HEK293 (cell line): ENCODE data around the gene PHOX2B.

ENCODE experiments used
- CTCF ChIA-PET: fragments of 350-600 bp; formaldehyde crosslinking; extraction: SDS; loops from one replicate; lab custom pipeline; 2021; ENCODE audit warnings: antibody characterized with exemption; lab: Yijun Ruan, JAX
- POLR2A ChIA-PET: fragments of 300-600 bp; formaldehyde crosslinking; extraction: SDS; loops from one replicate; lab custom pipeline; 2020; ENCODE audit warnings: antibody characterized with exemption, inconsistent platforms; lab: Yijun Ruan, JAX
- H3K27ac ChIP-seq: fragments of 200-500 bp; sonication (Bioruptor generic); 2 replicates; pipeline ENCODE4 v1.5.1; 2014; ENCODE audit warnings: low read depth, low read length, control low read depth, inconsistent platforms; ENCODE audit errors: extremely low read depth
- H3K36me3 ChIP-seq, 2 experiments: fragments of 200-500 bp in 1 of 2; sonication (Bioruptor generic) in 1 of 2; 1 replicate in 1 of 2; 2 replicates in 1 of 2; pipeline ENCODE4 v1.5.1; 2014 to 2017; ENCODE audit warnings: inconsistent platforms in 2 of 2, low read length in 2 of 2; ENCODE audit not compliant: control insufficient read depth in 2 of 2, insufficient read depth in 1 of 2
- H3K4me1 ChIP-seq: fragments of 200-500 bp; sonication (Bioruptor generic); 2 replicates; pipeline ENCODE4 v1.5.1; 2014; ENCODE audit warnings: mild to moderate bottlenecking, low read length, inconsistent platforms; ENCODE audit not compliant: control insufficient read depth, insufficient read depth
- H3K4me3 ChIP-seq: 2 replicates; pipeline ENCODE4 v1.5.1; 2011; ENCODE audit warnings: low read depth, mild to moderate bottlenecking, control low read depth, low read length, moderate library complexity
- H3K9me3 ChIP-seq: fragments of 200-500 bp; sonication (Bioruptor generic); 2 replicates; pipeline ENCODE4 v1.5.1; 2014; ENCODE audit warnings: low read depth, low read length, inconsistent platforms; ENCODE audit not compliant: control insufficient read depth, insufficient read depth
- GLIS1 ChIP-seq: fragments of 450-650 bp; formaldehyde crosslinking; IDR thresholded peaks from 2 replicates; pipeline ENCODE4 v1.5.1; 2016; ENCODE audit warnings: missing biosample characterization, missing genetic modification characterization
- HOXD13 ChIP-seq: sonication (generic); formaldehyde crosslinking; IDR thresholded peaks from 2 replicates; pipeline ENCODE4 v1.8.0; 2022; ENCODE audit warnings: missing genetic modification reagents, borderline replicate concordance
- KLF9 ChIP-seq: fragments of 450-650 bp; formaldehyde crosslinking; IDR thresholded peaks from 2 replicates; pipeline ENCODE4 v1.5.1; 2016; ENCODE audit warnings: missing biosample characterization, missing genetic modification characterization, low read depth
- REPIN1 ChIP-seq: fragments of 450-650 bp; formaldehyde crosslinking; IDR thresholded peaks from 2 replicates; pipeline ENCODE4 v1.5.1; 2017; ENCODE audit warnings: missing biosample characterization, missing genetic modification characterization, low read depth
- SETDB1 ChIP-seq: IDR thresholded peaks from one replicate; pipeline ENCODE4 v1.6.1; 2017; ENCODE audit warnings: mild to moderate bottlenecking, low read length, moderate library complexity, mixed read lengths; ENCODE audit not compliant: insufficient read length
- WT1 ChIP-seq: fragments of 450-650 bp; formaldehyde crosslinking; IDR thresholded peaks from 2 replicates; pipeline ENCODE4 v1.5.1; 2016; ENCODE audit warnings: missing biosample characterization, missing genetic modification characterization
- ZNF274 ChIP-seq, 2 experiments: fragments of 200-500 bp in 1 of 2; fragments of 450-650 bp in 1 of 2; sonication (Bioruptor generic) in 1 of 2; formaldehyde crosslinking in 1 of 2; IDR thresholded peaks; 2 replicates each; pipeline versions ENCODE4 v1.5.1 to v1.6.1; 2014 to 2016; ENCODE audit warnings: borderline replicate concordance in 1 of 2, inconsistent platforms in 1 of 2, low read length in 1 of 2, missing biosample characterization in 1 of 2, missing genetic modification characterization in 1 of 2
- ZNF350 ChIP-seq: fragments of 450-650 bp; formaldehyde crosslinking; IDR thresholded peaks from 2 replicates; pipeline ENCODE4 v1.5.0; 2017; ENCODE audit warnings: missing biosample characterization, mild to moderate bottlenecking, missing genetic modification characterization
- ZNF423 ChIP-seq: fragments of 450-650 bp; formaldehyde crosslinking; IDR thresholded peaks from 2 replicates; pipeline ENCODE4 v1.5.1; 2016; ENCODE audit warnings: missing biosample characterization, missing genetic modification characterization
- ZNF610 ChIP-seq: fragments of 450-650 bp; formaldehyde crosslinking; IDR thresholded peaks from 2 replicates; pipeline ENCODE4 v1.5.1; 2016; ENCODE audit warnings: missing biosample characterization, missing genetic modification characterization, borderline replicate concordance
- ZNF707 ChIP-seq: fragments of 450-650 bp; formaldehyde crosslinking; IDR thresholded peaks from 2 replicates; pipeline ENCODE4 v1.5.1; 2016; ENCODE audit warnings: missing biosample characterization, missing genetic modification characterization
- ZNF791 ChIP-seq: fragments of 450-650 bp; formaldehyde crosslinking; IDR thresholded peaks from 2 replicates; pipeline ENCODE4 v1.5.1; 2016; ENCODE audit warnings: missing biosample characterization, missing genetic modification characterization
- ZNF792 ChIP-seq: fragments of 450-650 bp; formaldehyde crosslinking; IDR thresholded peaks from 2 replicates; pipeline ENCODE4 v1.5.1; 2016; ENCODE audit warnings: missing biosample characterization, missing genetic modification characterization
- ZXDB ChIP-seq: fragments of 450-650 bp; formaldehyde crosslinking; IDR thresholded peaks from 2 replicates; pipeline ENCODE4 v1.5.1; 2016; ENCODE audit warnings: missing biosample characterization, missing genetic modification characterization
- TF ChIP-seq, protein P1 (sequence below): fragments of 450-650 bp; formaldehyde crosslinking; IDR thresholded peaks from 2 replicates; pipeline ENCODE4 v1.5.1; 2017; ENCODE audit warnings: missing biosample characterization, missing genetic modification characterization
- TF ChIP-seq, protein P2 (sequence below): fragments of 450-650 bp; formaldehyde crosslinking; IDR thresholded peaks from 2 replicates; pipeline ENCODE4 v1.5.1; 2016; ENCODE audit warnings: missing biosample characterization, missing genetic modification characterization, borderline replicate concordance
- TF ChIP-seq, protein P3 (sequence below): fragments of 450-650 bp; formaldehyde crosslinking; IDR thresholded peaks from 2 replicates; pipeline ENCODE4 v1.5.1; 2016; ENCODE audit warnings: missing biosample characterization, missing genetic modification characterization
- TF ChIP-seq, protein P4 (sequence below): fragments of 450-650 bp; IDR thresholded peaks from 2 replicates; pipeline ENCODE4 v1.5.1; 2018; ENCODE audit warnings: missing biosample characterization, missing genetic modification characterization

Gene PHOX2B

DNA sequence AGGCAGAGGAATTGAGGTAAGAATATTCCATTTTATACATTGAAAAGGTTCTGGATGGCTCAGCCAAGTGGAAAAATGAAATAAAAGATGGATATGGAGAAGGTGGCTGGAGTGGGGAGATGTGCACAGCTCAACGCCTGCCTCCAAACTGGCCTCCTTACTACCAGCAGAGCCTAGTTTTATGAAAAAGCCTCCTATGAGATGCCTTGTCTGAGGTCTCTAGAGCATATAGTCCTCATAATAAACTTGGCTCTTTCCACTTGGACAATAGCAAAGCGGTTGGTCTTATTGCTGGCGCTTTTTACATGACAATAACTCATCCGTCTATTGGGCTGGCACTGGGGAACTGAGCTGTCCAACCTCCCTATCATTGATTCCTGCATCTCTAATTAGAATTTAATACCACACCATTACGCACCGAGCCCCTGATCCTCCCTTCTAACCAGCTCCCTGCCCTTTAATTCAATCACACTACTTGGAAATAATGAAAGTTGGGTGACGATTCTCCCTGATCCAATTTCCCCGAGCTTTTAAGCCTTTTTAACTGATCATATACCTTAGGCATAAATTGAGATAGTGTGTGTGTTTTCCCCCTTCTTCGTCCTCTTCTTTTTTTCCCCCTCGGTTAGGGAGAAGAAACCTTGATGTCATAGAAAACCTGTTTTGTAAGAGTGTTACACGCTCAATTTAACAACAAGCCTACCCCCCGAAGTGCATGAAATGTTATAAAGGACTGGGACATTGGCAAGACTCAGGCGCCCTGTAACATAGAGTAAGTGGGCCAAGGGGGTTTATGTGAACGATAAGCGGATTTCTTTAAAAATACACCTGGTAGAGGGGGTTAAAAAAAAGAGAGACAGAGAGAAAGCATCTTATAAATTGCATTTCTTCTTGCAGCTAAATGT is at the start of gene PHOX2B:
PHOX2B (minus strand) TSS at position 155 of the 905 bp plus-strand sequence; CDS start at position 40, 115 bp downstream.
- TF ChIP-seq ZNF792 (tag by site-specific recombination) (no peak), WT1 (tag by site-specific recombination) (peak; percentile 98), KLF9 (tag by site-specific recombination) (no peak), HOXD13 (CRISPR knock-in tag) (no peak), GLIS1 (tag by site-specific recombination) (peak; percentile 44), ZNF274 (IDR thresholded peaks at IDR 0.05; ENCODE audit: low read length) (no peak), ZNF274 (tag by site-specific recombination; IDR thresholded peaks at IDR 0.05; ENCODE audit: borderline replicate concordance) (no peak), SETDB1 (no peak), ZNF350 (tag by site-specific recombination) (no peak), ZNF791 (tag by site-specific recombination) (no peak), REPIN1 (tag by site-specific recombination) (no peak), ZNF423 (no peak)
- TF ChIP-seq, protein P1, sequence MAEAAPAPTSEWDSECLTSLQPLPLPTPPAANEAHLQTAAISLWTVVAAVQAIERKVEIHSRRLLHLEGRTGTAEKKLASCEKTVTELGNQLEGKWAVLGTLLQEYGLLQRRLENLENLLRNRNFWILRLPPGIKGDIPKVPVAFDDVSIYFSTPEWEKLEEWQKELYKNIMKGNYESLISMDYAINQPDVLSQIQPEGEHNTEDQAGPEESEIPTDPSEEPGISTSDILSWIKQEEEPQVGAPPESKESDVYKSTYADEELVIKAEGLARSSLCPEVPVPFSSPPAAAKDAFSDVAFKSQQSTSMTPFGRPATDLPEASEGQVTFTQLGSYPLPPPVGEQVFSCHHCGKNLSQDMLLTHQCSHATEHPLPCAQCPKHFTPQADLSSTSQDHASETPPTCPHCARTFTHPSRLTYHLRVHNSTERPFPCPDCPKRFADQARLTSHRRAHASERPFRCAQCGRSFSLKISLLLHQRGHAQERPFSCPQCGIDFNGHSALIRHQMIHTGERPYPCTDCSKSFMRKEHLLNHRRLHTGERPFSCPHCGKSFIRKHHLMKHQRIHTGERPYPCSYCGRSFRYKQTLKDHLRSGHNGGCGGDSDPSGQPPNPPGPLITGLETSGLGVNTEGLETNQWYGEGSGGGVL (tag by site-specific recombination) = no peak
- TF ChIP-seq, protein P2, sequence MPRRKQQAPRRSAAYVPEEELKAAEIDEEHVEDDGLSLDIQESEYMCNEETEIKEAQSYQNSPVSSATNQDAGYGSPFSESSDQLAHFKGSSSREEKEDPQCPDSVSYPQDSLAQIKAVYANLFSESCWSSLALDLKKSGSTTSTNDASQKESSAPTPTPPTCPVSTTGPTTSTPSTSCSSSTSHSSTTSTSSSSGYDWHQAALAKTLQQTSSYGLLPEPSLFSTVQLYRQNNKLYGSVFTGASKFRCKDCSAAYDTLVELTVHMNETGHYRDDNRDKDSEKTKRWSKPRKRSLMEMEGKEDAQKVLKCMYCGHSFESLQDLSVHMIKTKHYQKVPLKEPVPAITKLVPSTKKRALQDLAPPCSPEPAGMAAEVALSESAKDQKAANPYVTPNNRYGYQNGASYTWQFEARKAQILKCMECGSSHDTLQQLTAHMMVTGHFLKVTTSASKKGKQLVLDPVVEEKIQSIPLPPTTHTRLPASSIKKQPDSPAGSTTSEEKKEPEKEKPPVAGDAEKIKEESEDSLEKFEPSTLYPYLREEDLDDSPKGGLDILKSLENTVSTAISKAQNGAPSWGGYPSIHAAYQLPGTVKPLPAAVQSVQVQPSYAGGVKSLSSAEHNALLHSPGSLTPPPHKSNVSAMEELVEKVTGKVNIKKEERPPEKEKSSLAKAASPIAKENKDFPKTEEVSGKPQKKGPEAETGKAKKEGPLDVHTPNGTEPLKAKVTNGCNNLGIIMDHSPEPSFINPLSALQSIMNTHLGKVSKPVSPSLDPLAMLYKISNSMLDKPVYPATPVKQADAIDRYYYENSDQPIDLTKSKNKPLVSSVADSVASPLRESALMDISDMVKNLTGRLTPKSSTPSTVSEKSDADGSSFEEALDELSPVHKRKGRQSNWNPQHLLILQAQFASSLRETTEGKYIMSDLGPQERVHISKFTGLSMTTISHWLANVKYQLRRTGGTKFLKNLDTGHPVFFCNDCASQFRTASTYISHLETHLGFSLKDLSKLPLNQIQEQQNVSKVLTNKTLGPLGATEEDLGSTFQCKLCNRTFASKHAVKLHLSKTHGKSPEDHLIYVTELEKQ (tag by site-specific recombination) = no peak
- TF ChIP-seq, protein P3, sequence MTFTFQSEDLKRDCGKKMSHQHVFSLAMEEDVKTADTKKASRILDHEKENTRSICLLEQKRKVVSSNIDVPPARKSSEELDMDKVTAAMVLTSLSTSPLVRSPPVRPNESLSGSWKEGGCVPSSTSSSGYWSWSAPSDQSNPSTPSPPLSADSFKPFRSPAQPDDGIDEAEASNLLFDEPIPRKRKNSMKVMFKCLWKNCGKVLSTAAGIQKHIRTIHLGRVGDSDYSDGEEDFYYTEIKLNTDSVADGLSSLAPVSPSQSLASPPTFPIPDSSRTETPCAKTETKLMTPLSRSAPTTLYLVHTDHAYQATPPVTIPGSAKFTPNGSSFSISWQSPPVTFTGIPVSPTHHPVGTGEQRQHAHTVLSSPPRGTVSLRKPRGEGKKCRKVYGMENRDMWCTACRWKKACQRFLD = no peak
- TF ChIP-seq, protein P4, sequence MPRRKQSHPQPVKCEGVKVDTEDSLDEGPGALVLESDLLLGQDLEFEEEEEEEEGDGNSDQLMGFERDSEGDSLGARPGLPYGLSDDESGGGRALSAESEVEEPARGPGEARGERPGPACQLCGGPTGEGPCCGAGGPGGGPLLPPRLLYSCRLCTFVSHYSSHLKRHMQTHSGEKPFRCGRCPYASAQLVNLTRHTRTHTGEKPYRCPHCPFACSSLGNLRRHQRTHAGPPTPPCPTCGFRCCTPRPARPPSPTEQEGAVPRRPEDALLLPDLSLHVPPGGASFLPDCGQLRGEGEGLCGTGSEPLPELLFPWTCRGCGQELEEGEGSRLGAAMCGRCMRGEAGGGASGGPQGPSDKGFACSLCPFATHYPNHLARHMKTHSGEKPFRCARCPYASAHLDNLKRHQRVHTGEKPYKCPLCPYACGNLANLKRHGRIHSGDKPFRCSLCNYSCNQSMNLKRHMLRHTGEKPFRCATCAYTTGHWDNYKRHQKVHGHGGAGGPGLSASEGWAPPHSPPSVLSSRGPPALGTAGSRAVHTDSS (tag by site-specific recombination) = no peak
- no peaks in the 10 kb centered on the region for H3K9me3 ChIP-seq
- POLR2A ChIA-PET = no interaction called here
- no peaks in the 10 kb centered on the region for H3K4me1 ChIP-seq
- H3K36me3 ChIP-seq = no peaks in the 10 kb centered on the region
- no peak within 1 kb of the TSS for H3K27ac ChIP-seq
- H3K4me3 ChIP-seq = no peak within 1 kb of the TSS
- CTCF ChIA-PET = no interaction called here

DNA sequence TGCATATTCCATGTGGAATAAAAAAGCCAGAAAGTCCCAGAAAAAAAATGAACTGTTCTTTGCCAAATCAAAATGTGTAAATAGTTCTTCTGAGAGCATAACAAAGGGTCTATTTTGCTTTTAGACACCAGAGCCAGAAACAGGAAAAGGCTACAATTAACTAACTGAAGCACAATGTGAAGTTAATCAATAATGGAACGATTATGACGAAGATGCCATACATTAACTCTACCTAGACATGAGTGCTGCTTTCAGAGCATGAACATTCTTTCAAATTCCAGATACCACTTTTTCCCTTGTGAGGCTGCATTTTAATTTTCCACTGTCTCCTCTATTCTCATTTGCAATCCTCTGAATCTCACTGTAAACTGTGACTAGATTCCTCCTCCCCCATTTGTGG is 48.7 kb upstream of the PHOX2B start:
- ChIA-PET CTCF (no interaction called here), POLR2A (no interaction called here)
- no peak overlapping the region for H3K4me3 ChIP-seq
- no peaks in the 10 kb centered on the region for H3K36me3 ChIP-seq
- H3K4me1 ChIP-seq = no peaks in the 10 kb centered on the region
- TF ChIP-seq ZNF610 (tag by site-specific recombination) (no peak), ZXDB (tag by site-specific recombination) (no peak), ZNF707 (tag by site-specific recombination) (no peak)
- H3K9me3 ChIP-seq = no peaks in the 10 kb centered on the region
- H3K27ac ChIP-seq = no peak overlapping the region
